Measurements from ENCODE around the gene OR52I1.

Gene OR52I1

GRCh38 chr11:4615856-4616444 is 22.1 kb downstream of the OR52I1 start:
- no peak for DNase-seq

GRCh38 chr11:4619514-4619913 is 25.7 kb downstream of the OR52I1 start:
- DNase-seq, result no peak

GRCh38 chr11:4626207-4627099 is 32.6 kb downstream of the OR52I1 start:
- no peak for DNase-seq

- no peak for DNase-seq
Observed at GRCh38 chr11:4636136-4636535, 42.3 kb downstream of the OR52I1 start.

GRCh38 chr11:4636962-4637661 is 43.3 kb downstream of the OR52I1 start, which contains the start of gene OR51D1:
Gene OR51D1 (plus strand): TSS chr11:4637477. CDS start chr11:4639791, 2,314 bp downstream.
- no peak for DNase-seq

- no peak for DNase-seq
Observed at GRCh38 chr11:4637662-4638047, 43.8 kb downstream of the OR52I1 start.

GRCh38 chr11:4639931-4640330 is 46.1 kb downstream of the OR52I1 start:
- DNase-seq, result no peak

GRCh38 chr11:4641501-4641900 is 47.7 kb downstream of the OR52I1 start:
- DNase-seq, result no peak

- DNase-seq, result no peak
Observed at GRCh38 chr11:4642043-4642442, 48.2 kb downstream of the OR52I1 start.

- no peak for DNase-seq
Observed at GRCh38 chr11:4643076-4643475, 49.2 kb downstream of the OR52I1 start.

- no peak for DNase-seq
Observed at GRCh38 chr11:4643682-4644081, 49.8 kb downstream of the OR52I1 start, which contains the start of gene OR51E1. Gene OR51E1 (plus strand): TSS chr11:4643982. CDS start chr11:4652527, 8,545 bp downstream.

GRCh38 chr11:4644233-4644632 is 50.4 kb downstream of the OR52I1 start:
- DNase-seq, result no peak

All from GF-D8 (cell line).